ENCODE measurements around the gene DPEP2. TPM values are rescaled to one million over a fixed set of nuclear protein-coding genes. Genes with fewer than 3 reads are reported as not detected.
"Not testable (repeated sequence)": the region's sequence is repeated elsewhere in the genome, so short reads cannot be mapped to it uniquely, and the experiment has no call there.

DPEP2 gene
- total RNA-seq, 2 donors from 2014 or later, result 0.82 to 2.5 TPM

DNA sequence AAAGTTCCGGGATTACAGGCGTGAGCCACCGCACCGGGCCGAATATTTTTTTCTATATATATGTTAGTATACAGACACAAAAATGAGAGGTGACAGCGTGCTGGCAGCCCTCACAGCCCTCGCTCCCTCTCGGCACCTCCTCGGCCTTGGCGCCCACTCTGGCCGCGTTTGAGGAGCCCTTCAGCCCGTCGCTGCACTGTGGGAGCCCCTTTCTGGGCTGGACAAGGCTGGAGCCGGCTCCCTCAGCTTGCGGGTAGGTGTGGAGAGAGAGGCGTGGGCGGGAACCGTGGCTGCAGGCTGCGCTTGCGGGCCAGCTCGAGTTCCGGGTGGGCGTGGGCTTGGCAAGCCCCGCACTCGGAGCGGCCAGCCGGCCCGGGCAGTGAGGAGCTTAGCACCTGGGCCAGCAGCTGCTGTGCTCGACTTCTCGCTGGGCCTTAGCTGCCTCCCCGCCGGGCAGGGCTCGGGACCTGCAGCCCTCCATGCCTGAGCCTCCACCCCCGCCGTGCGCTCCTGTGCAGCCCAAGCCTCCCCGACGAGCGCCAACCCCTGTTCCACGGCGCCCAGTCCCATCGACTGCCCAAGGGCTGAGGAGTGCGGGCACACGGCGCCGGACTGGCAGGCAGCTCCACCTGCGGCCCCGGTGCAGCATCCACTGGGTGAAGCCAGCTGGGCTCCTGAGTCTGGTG lies 17.1 kb downstream of the DPEP2 start:
- intact Hi-C loops (cut with DNase I, micrococcal nuclease), result no loop called here

DNA sequence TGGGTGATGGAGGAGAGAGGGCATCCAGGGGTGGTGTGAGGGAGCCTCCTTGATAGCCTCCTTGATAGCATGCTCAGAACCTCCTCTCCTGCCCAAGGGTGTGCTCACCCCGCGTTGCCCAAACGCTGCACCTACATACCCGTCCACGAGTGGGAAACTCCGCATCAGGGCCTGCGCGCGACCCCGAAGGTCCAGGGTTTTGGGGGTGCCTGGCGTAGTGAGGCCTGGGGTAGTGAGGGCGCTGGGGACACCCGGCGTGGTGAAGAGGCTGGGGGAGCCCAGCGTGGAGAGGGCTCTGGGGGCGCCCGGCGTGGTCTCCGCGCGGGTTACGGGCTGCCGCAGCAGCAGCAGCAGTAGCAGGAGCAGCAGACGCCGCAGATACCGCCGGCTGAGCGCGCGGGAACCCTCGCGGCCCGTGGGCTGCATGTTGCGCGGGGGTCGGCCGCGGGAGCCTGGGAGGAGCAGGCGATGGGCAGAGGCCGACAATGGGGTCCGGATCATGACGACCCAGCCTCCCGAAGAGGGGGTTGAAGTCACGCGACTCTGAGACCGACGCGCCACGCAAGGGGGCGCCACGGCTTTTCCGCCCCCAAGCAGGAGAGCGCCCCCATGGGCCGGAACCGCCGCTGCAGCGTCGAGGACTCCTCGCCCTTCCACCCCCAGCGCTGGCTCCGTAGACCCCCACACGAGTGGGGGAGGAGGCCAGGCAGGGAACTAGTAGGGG lies 19.2 kb downstream of the DPEP2 start, which contains the start of gene DPEP3:
DPEP3 (minus strand) TSS at position 545 of the 724 bp plus-strand sequence; CDS start at position 426, 119 bp downstream.
- intact Hi-C loops (cut with DNase I, micrococcal nuclease), result no loop called here
- no peak for ATAC-seq
- DNase-seq, result no peak

More for the DNA sequence above, 17.1 kb downstream of the DPEP2 start:
- DNase-seq, result no peak
- no peak for ATAC-seq

DNA sequence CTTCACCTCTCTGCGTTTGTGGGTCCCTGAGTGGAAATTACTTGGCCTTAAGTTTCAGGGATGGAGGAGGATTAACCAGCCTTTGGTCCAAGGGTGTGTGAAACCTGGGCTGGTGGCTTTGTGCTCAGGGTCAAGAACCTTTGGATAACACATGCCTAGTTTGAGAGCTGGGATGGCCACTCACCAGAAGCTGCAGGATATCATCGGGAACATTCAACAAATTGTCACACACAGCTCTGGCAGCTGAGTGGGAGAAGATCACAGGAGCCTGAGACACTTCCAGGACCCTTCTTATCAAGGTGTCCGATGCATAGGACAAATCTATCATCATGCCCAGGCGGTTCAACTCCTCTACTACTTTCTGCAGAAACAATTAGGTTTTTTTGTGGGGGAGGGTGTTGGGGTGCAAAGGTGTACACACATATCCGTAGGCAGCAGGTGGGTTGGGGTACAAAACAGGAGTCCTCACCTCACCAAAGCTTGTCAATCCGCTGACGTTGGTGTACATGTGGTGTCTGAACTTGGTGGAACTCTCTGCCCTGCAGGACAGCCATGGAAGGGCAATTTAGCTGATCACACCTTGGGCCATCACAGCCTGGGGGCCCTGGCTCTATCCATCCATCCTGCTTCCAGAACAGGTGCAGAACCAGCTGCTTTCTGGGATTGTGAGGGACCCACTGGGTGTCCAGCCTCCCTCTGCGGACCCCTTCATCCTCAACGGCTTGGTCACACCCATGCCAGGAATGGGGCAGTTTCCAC lies 21.6 kb downstream of the DPEP2 start:
- ATAC-seq (no peak), DNase-seq (no peak)
- intact Hi-C loops (cut with DNase I, micrococcal nuclease), result no loop called here

DNA sequence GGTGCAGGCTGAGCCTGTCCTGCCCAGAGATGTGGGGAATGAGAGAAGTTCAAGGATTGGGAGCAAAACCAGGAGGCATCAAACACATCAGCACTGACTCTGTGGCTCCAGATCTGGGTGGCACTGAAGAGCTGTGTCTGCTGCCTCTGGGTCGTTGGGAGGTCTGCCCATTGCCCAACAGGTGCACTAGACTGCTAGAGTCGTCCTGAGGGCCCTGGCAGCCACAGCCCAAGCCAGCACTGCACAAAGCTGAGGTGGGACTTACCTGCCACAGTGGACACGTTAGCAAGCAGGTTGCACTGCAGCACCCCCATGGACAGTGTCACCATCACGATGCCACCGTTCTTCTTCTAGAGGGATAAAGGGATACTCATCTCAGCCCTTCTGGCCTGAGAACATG lies 22.3 kb downstream of the DPEP2 start:
- ATAC-seq (no peak), DNase-seq (no peak)
- intact Hi-C loops (cut with DNase I, micrococcal nuclease), result no loop called here

DNA sequence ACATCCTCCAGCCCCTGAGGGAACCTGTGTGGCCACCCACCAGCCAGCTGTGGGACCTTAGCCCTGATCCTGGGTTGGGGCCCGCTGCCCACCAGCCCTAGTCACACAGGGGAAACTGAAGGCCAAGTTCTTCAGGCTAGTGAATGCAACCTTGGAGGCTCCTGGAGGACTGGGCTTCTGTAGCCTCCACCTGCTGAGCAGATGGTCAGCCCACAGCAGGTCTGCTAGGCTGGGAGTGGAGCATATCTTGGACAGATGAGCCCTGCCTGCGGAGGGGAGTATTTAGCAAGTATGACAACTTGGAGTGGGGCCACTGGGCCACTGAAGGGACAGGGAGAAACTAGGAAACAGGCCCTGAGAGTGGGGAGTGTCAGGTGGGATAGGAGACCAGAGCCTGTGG lies 23.1 kb downstream of the DPEP2 start:
- no peak for ATAC-seq
- DNase-seq, result no peak
- intact Hi-C loops (cut with DNase I, micrococcal nuclease), result no loop called here

DNA sequence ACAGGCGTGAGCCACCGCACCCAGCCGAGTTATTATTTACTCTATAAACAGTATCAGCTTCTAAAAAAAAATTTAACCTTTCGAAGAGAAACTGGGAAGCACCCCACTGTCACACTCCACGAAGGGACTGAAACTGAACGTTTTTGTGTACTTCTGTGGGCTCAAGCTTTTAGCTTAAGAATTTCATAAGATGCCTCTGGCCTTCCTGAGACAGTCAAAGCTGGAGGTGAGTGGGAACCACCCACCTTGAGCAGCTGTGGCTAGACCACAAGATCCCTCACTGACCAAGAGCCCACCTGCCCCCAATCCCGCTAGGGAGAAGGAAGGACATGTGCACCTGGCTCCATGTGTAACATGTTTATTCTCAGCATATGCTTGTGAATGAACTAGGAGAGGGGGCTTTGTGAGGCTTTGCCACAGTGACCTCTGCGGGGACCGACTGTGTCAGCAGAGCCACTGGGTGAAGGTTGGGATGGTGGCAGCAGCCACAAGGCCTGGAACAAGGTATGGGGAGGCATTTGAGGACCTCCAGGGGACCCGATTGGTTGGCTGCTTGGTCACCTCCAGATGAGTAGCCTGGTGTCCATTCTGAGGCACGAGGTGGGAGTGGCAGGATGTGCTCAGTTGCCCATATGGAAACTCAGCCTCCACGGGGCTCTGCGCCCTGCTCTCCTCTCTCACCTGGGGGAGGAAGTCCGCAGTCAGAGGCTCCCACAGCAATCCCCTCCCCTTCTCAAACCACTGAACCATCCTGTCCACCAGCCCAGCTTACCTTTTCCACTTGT lies 23.8 kb downstream of the DPEP2 start:
- DNase-seq (no peak), ATAC-seq (no peak)
- intact Hi-C loops (cut with DNase I, micrococcal nuclease), result no loop called here

DNA sequence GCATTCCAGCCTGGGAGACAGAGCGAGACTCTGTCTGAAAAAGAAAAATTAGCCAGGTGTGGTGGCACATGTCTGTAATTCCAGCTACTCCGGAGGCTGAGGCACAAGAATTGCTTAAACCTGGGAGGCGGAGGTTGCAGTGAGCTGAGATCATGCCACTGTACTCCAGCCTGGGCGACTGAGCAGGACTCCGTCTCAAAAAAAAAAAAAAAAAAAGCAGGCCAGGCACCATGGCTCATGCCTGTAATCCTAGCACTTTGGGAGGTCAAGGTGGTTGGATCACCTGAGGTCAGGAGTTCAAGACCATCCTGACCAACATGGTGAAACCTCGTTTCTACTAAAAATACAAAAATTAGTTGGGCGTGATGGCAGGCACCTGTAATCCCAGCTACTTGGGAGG lies 27.0 kb downstream of the DPEP2 start:
- DNase-seq; intact Hi-C loops (cut with DNase I, micrococcal nuclease); ATAC-seq: not testable (repeated sequence)

DNA sequence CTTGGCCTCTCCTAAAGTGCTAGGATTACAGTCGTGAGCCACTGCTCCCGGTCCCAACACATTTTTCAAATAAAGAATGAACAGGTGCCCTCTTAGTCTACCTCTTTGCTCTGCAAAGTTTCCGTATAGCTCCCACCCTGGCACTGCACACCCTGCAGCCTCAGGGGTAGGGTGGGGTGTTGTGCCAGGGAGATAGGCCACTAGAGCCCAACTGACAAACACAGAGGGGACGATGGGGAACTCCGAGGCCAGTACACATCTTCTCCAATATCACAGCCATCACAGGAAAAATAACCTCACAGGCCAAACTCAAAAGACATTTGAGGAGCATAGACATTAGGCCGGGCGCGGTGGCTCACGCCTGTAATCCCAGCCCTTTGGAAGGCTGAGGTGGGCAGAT lies 28.2 kb downstream of the DPEP2 start:
- intact Hi-C loops (cut with DNase I, micrococcal nuclease), result no loop called here
- ATAC-seq, result no peak
- DNase-seq, result no peak

DNA sequence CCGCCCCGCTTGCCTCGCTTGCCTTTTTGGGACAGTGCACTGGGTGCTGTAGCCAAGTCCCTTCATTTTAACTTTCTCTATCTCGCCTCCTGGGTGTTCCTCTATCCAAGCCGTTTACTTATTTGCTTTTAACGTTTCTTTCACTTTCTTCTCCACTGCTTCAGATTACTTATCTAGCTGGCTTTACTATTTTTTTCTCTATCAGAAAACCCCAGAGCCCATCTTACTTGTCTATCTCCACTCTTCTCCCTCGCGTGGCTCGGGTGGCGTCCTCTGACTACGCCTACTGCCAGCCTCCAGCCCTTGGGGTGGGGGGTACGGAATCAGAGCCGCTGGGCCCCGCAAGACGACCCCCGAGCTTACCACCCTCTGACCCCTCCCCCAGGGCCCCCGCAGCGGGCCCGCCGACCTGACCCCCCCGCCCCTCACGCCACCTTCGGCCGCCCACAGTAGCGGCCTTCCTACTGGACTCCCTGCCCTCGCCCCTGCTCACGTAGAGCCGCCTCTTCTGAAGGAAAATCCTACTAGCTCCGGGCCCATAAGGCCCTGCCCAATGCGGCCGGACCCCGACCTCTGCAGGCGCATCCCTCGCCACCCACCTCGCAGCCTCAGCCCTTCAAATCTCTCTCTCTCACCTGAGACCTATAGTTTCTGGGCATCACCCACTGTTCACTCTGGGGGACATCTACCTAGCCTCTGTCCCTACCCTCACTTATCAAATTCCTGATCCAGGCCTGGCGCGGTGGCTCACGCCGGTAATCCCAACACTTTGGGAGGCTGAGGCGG lies 29.8 kb downstream of the DPEP2 start:
- intact Hi-C loops (cut with DNase I, micrococcal nuclease), result no loop called here
- ATAC-seq (no peak), DNase-seq (peak in 1 of 2 donors; percentile 20)

DNA sequence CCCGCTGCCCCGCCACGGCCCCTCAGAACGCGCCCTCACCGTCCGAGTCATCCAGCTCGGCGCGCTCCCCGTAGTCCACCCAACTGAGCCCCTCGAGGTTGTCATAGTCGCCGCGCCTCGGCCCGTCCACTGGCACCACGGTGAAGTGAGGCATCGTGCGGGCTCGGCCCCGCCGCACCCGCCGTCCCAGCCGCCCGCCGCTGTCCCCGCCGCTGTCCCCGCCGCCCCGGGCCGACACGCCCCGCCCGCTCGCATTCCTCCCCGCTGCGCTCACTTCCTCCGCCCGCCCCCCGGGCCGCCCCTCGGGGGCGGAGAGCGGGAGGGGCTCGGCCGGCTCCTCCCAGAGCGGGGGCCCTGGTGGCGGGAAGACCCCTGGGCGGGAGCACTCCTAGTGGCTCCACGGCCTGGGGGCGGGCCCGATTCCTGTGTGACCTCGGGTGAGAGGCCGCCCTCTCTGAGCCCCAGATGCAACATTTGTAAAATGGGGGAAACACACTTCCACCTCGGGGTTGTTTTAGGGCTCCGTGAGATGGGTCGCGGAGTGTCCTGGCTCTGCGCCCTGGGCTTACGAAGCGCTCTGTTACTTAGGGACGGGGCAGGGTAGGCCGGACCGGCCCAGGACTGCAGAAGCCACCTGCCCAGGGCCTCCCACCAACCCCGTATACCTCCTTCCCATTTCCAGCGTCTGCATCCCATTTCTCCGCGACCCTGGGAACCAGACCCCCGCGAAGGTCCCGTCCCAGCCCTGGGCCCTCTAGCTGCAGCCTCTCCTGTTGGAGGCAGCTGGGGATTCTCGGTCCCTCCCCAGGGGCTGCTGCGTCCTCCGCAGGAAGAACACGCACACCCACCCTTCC lies 30.7 kb downstream of the DPEP2 start, which contains the start of gene SLC12A4:
SLC12A4 (minus strand) TSS at position 238 of the 854 bp plus-strand sequence; CDS start at position 154, 84 bp downstream.
- intact Hi-C loops (cut with DNase I, micrococcal nuclease), result no loop called here
- ATAC-seq, result peak; percentile 89
- peak; percentile 80 to 83 for DNase-seq

DNA sequence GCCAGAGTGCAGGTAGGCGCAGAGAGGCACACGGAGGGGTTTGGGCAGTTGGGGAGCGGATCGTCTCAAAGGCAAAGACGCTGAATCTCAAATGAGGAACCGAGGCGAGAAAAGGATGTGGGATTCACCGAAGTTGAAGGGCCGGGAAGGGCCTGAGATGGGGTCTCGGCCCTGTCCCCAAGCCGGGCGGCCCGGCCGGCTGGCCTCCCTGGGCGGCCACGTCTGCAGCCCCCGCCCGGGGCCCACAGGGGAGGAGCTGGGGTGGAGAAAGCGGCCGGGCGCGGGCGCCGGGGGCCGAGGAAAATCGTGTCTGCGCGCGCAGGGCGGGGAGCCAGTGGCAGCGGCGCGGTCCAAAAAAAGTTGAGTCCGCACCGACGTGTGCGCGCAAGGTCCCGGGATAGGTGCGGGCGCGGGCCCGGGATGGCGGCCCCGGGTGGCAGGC lies 31.3 kb downstream of the DPEP2 start:
- DNase-seq, result peak in 1 of 2 donors; percentile 49
- intact Hi-C loops (cut with DNase I, micrococcal nuclease), result no loop called here
- ATAC-seq, result peak; percentile 34

DNA sequence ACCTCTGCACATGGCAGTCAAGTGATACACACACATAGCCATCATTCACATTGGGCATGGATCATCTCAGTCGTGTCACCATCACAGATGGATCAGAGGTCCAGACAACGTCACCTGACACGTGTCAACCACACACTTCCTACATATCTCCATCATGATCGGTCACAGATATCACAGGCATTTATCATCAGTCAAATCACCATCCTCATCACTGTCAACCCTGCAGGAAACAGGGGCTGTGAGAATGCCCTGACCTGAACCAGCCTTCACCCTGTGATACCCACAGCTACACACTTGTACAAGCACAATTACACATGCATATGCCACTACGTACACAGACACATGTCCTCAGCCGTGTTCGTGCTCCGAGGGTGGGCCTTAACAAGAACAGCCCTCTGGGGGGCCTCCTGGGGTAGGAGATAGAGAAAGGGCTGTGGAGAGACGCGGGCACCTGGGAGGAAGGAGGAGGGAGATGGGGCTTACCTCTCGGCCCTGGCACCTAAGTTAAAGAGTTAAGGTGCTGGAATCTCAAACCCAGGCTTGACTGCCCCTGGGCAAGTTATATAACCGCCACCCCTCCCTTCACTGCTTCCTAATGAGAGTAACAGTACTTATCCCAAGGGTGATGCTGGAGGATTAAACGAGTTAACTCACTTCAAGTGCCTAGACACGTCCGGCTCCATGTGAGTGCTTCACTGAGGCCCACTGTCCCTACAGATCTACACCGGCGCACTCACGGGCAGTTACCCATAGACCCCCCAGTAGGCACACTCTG lies 31.9 kb downstream of the DPEP2 start:
- intact Hi-C loops (cut with DNase I, micrococcal nuclease), result no loop called here
- DNase-seq (no peak), ATAC-seq (no peak)

DNA sequence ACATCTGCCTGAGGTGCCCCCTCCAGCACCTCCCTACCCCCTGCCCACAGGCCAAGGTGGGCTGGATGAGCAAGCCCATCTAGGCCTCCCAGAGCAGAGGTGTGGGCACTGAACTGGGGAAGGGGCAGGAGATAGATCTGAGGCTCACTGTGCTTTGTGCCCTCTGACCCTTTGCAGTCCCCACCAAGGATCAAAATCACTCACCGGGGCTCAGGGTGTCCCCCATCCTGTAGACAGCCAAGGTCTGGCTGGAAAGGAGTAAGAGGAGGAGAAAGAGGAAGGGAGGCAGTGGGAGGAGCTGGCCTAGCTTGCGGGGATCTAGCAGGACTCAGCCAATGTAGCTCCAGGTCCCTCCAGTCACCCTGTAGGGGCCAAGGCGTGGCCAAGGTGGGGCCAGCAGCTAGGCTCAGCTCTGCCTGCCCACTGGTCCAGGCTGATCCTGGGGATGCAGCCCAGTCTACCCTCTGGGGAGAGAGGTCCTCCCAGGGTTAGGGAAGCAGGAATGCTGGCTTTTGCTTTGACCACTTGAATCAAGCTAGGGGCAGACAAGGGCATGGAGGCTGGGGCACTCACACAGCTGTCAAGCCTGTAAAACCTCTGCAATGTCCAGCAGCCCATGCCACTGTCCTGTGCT lies 32.6 kb downstream of the DPEP2 start:
- intact Hi-C loops (cut with DNase I, micrococcal nuclease), result no loop called here
- ATAC-seq (no peak), DNase-seq (peak in 1 of 2 donors; percentile 54)

DNA sequence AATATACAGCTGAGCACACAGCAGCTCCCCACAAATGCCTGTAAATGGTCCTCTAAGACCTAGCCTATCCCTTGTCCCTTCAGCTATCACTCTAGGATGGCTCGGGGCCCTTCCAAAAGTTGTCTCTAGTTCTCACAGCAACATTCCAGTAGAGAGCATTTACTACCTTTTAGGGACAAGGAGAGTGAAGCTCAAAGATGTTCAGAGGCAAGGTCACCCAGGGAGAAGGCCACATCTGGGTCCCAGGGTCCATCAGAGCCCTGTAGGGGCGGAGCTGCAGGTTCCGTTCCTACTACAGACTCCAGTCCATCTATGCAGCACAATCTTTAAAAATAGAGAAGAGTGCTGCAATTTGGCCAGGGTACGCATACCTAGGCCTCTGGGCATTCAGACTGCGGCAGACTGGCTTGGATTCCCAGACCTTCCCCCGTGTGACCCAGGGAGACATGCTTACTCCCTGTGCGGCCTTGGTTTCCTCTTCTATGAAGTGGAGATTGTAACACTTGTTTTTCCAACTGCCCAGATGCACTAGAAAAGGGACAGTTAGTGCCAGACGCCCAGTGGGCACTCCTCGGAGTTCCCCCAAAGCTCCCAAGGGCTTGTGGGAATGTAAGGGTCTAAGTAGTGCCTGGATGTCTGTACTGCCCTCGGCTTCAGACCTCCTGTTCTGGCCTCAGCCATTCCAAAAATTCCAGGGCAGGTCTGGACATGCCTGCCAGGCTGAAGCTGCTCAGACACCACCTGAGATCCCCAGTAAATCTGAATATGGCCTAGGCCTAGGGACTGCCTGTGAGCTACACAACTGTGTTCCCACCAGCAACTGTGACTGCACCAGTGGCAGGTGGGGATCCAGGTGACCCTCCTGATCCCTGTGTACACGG lies 33.4 kb downstream of the DPEP2 start:
- ATAC-seq (no peak), DNase-seq (no peak)
- intact Hi-C loops (cut with DNase I, micrococcal nuclease), result no loop called here
